Testis (tissue), 3 donors: ENCODE measurements around the gene SH3TC1. TPM values are rescaled to one million over a fixed set of nuclear protein-coding genes. Genes with fewer than 3 reads are reported as not detected.

Experiments used
- DNase-seq: peaks from one replicate; pipeline ENCODE4 v3.0.0-alpha.2; 2019
- H3K27ac ChIP-seq, 2 donors: fragments of 200-600 bp; sonication (generic); one replicate each; pipeline ENCODE4 v1.5.1; 2019
- H3K27me3 ChIP-seq: fragments of 200-600 bp; sonication (generic); one replicate; pipeline ENCODE4 v1.5.1; 2019
- H3K36me3 ChIP-seq: fragments of 200-600 bp; sonication (generic); one replicate; pipeline ENCODE4 v1.5.1; 2017; ENCODE audit warnings: low read depth; ENCODE audit errors: missing control alignments
- H3K4me1 ChIP-seq: fragments of 200-600 bp; sonication (generic); one replicate; pipeline ENCODE4 v1.5.1; 2019
- H3K4me3 ChIP-seq, 2 donors: fragments of 200-600 bp; sonication (generic); one replicate each; pipeline ENCODE4 v1.5.1; 2017 to 2019
- H3K9me3 ChIP-seq: fragments of 200-600 bp; sonication (generic); one replicate; pipeline ENCODE4 v1.5.1; 2017
- CTCF ChIP-seq, 3 experiments: fragments of 450-650 bp in 2 of 3; fragments of 200-600 bp in 1 of 3; sonication (generic) in 1 of 3; IDR thresholded peaks; one replicate each; pipeline ENCODE4 v1.5.1; 2016 to 2019; ENCODE audit warnings: antibody characterized with exemption in 3 of 3, mild to moderate bottlenecking in 2 of 3, moderate library complexity in 1 of 3
- POLR2A ChIP-seq: fragments of 450-650 bp; IDR thresholded peaks from one replicate; pipeline ENCODE4 v1.6.1; 2017; ENCODE audit warnings: antibody characterized with exemption, mild to moderate bottlenecking, moderate library complexity
- WGBS, 2 donors: methylation state at CpG; one replicate each; pipeline ENCODE4 v1.1.5; 2018; 5-methylcytosine and 5-hydroxymethylcytosine counted together
- intact Hi-C: fragments of 100-400 bp; cut with DNase I; formaldehyde crosslinking; loops from one replicate; pipeline ENCODE4 v1.15.1; 2023; ENCODE audit warnings: low total_unique reads
- polyA plus RNA-seq: library from polyadenylated mRNA; stranded (reverse); fragments of 350-450 nt; fragmentation: Illumina TruSeq; extraction: RNeasy Lipid Tissue Mini Kit (QIAGEN cat#74804); gene quantifications from one replicate; pipeline ENCODE4 v1.2.3, GENCODE V29; 2014; ENCODE audit warnings: low read depth, low replicate concordance; ENCODE audit not compliant: insufficient read depth
- total RNA-seq, 2 donors: library from RNA; depleted of rRNA; stranded (reverse); fragments of >200 nt; gene quantifications; one replicate each; pipeline ENCODE4 v1.2.3, GENCODE V29; 2016

The SH3TC1 gene
- total and polyA plus RNA-seq, 3 donors from 2014 or later = 3.2 to 12.6 (median 4.0) TPM

- TF ChIP-seq CTCF (IDR thresholded peaks at IDR 0.05) (no peak), POLR2A (no peak)
- H3K9me3 ChIP-seq = no peaks in the 10 kb centered on the region
- no peak overlapping the region for H3K4me3 ChIP-seq
- H3K27ac ChIP-seq = no peak overlapping the region
- DNase-seq = no peak
- no peaks in the 10 kb centered on the region for H3K27me3 ChIP-seq
- H3K4me1 ChIP-seq = no peaks in the 10 kb centered on the region
- WGBS, 2 donors = 89 to 96% methylated on average over 10 to 22 of the region's 22 CpGs
- no peaks in the 10 kb centered on the region for H3K36me3 ChIP-seq
- intact Hi-C loops = no loop called here
Observed at GRCh38 chr4:8211737-8212581, 12.9 kb downstream of the SH3TC1 start.

- TF ChIP-seq POLR2A (no peak), CTCF (IDR thresholded peaks at IDR 0.05) (no peak)
- Histone ChIP-seq H3K4me3 (no peak overlapping the region), H3K36me3 (no peaks in the 10 kb centered on the region), H3K9me3 (no peaks in the 10 kb centered on the region), H3K27ac (no peak overlapping the region), H3K27me3 (no peaks in the 10 kb centered on the region), H3K4me1 (no peaks in the 10 kb centered on the region)
- no peak for DNase-seq
- intact Hi-C loops = no loop called here
- 90 to 95% methylated on average over 11 to 12 of the region's 12 CpGs for WGBS, 2 donors
Observed at GRCh38 chr4:8212622-8213021, 13.5 kb downstream of the SH3TC1 start.

- WGBS, 2 donors = 60 to 81% methylated on average over 2 to 7 of the region's 7 CpGs
- H3K36me3 ChIP-seq = no peaks in the 10 kb centered on the region
- H3K27me3 ChIP-seq = no peaks in the 10 kb centered on the region
- no peaks in the 10 kb centered on the region for H3K4me1 ChIP-seq
- no peak overlapping the region for H3K27ac ChIP-seq
- no peak for DNase-seq
- H3K9me3 ChIP-seq = no peaks in the 10 kb centered on the region
- H3K4me3 ChIP-seq = no peak overlapping the region
- TF ChIP-seq CTCF (IDR thresholded peaks at IDR 0.05) = no peak
- no peak for TF ChIP-seq POLR2A
- intact Hi-C loops = no loop called here
Observed at GRCh38 chr4:8213121-8213520, 14.0 kb downstream of the SH3TC1 start.

GRCh38 chr4:8214136-8214535 lies 15.0 kb downstream of the SH3TC1 start:
- no peaks in the 10 kb centered on the region for H3K27me3 ChIP-seq
- no peak overlapping the region for H3K4me3 ChIP-seq
- H3K27ac ChIP-seq = no peak overlapping the region
- H3K4me1 ChIP-seq = no peaks in the 10 kb centered on the region
- no peak for TF ChIP-seq CTCF (IDR thresholded peaks at IDR 0.05)
- TF ChIP-seq POLR2A = no peak
- intact Hi-C loops = no loop called here
- no peaks in the 10 kb centered on the region for H3K36me3 ChIP-seq
- WGBS, 2 donors = 83 to 91% methylated on average over 8 to 13 of the region's 13 CpGs
- no peaks in the 10 kb centered on the region for H3K9me3 ChIP-seq
- no peak for DNase-seq

GRCh38 chr4:8215001-8215427 lies 15.9 kb downstream of the SH3TC1 start:
- no peaks in the 10 kb centered on the region for H3K4me1 ChIP-seq
- no peaks in the 10 kb centered on the region for H3K27me3 ChIP-seq
- no peaks in the 10 kb centered on the region for H3K9me3 ChIP-seq
- WGBS, 2 donors = 68 to 81% methylated on average over 7 to 12 of the region's 12 CpGs
- no peaks in the 10 kb centered on the region for H3K36me3 ChIP-seq
- H3K27ac ChIP-seq = no peak overlapping the region
- no peak for TF ChIP-seq POLR2A
- no peak for TF ChIP-seq CTCF (IDR thresholded peaks at IDR 0.05)
- intact Hi-C loops = no loop called here
- no peak for DNase-seq
- H3K4me3 ChIP-seq = no peak overlapping the region
